HEK293 (cell line): Measurements from ENCODE around the gene CNTN4.

Source experiments
- CTCF ChIP-seq: fragments of 450-650 bp; formaldehyde crosslinking; IDR thresholded peaks from 2 replicates; pipeline ENCODE4 v1.5.1; 2016; ENCODE audit warnings: missing biosample characterization, missing genetic modification characterization
- HOXA7 ChIP-seq: sonication (generic); formaldehyde crosslinking; IDR thresholded peaks from 2 replicates; pipeline ENCODE4 v1.8.1; 2022; ENCODE audit warnings: missing genetic modification reagents, borderline replicate concordance
- ZFP69B ChIP-seq: fragments of 450-650 bp; formaldehyde crosslinking; IDR thresholded peaks from 2 replicates; pipeline ENCODE4 v1.5.1; 2016; ENCODE audit warnings: missing biosample characterization, missing genetic modification characterization
- ZNF169 ChIP-seq: fragments of 450-650 bp; formaldehyde crosslinking; IDR thresholded peaks from 2 replicates; pipeline ENCODE4 v1.5.1; 2016; ENCODE audit warnings: missing biosample characterization, missing genetic modification characterization
- ZNF274 ChIP-seq, 2 experiments: fragments of 200-500 bp in 1 of 2; fragments of 450-650 bp in 1 of 2; sonication (Bioruptor generic) in 1 of 2; formaldehyde crosslinking in 1 of 2; IDR thresholded peaks; 2 replicates each; pipeline versions ENCODE4 v1.5.1 to v1.6.1; 2014 to 2016; ENCODE audit warnings: borderline replicate concordance in 1 of 2, inconsistent platforms in 1 of 2, low read length in 1 of 2, missing biosample characterization in 1 of 2, missing genetic modification characterization in 1 of 2
- ZNF311 ChIP-seq: fragments of 450-650 bp; formaldehyde crosslinking; IDR thresholded peaks from 2 replicates; pipeline ENCODE4 v1.5.1; 2017; ENCODE audit warnings: missing biosample characterization, missing genetic modification characterization, borderline replicate concordance
- ZNF350 ChIP-seq: fragments of 450-650 bp; formaldehyde crosslinking; IDR thresholded peaks from 2 replicates; pipeline ENCODE4 v1.5.0; 2017; ENCODE audit warnings: missing biosample characterization, mild to moderate bottlenecking, missing genetic modification characterization
- ZNF423 ChIP-seq: fragments of 450-650 bp; formaldehyde crosslinking; IDR thresholded peaks from 2 replicates; pipeline ENCODE4 v1.5.1; 2016; ENCODE audit warnings: missing biosample characterization, missing genetic modification characterization
- ZNF600 ChIP-seq: fragments of 450-650 bp; formaldehyde crosslinking; IDR thresholded peaks from 2 replicates; pipeline ENCODE4 v1.5.1; 2016; ENCODE audit warnings: missing biosample characterization, missing genetic modification characterization
- ZNF639 ChIP-seq: fragments of 450-650 bp; formaldehyde crosslinking; IDR thresholded peaks from 2 replicates; pipeline ENCODE4 v1.5.1; 2016; ENCODE audit warnings: missing biosample characterization, missing genetic modification characterization
- ZNF677 ChIP-seq: fragments of 450-650 bp; IDR thresholded peaks from 2 replicates; pipeline ENCODE4 v1.5.0; 2018; ENCODE audit warnings: missing biosample characterization, mild to moderate bottlenecking, missing genetic modification characterization, moderate library complexity

GRCh38 chr3:2099779-2100191 lies 1.1 kb downstream of the CNTN4 start:
- TF ChIP-seq CTCF (tag by site-specific recombination) (no peak), ZNF639 (tag by site-specific recombination) (no peak), ZNF311 (no peak), ZNF350 (tag by site-specific recombination) (no peak), ZNF423 (tag by site-specific recombination) (no peak), HOXA7 (CRISPR knock-in tag) (no peak), ZNF274 (IDR thresholded peaks at IDR 0.05; ENCODE audit: low read length) (no peak), ZNF274 (tag by site-specific recombination; IDR thresholded peaks at IDR 0.05; ENCODE audit: borderline replicate concordance) (no peak), ZNF169 (tag by site-specific recombination) (no peak), ZNF677 (no peak), ZNF600 (tag by site-specific recombination) (no peak), ZFP69B (tag by site-specific recombination) (no peak)
